Panc1 (cell line): Measurements from ENCODE around the gene UBE2QL1. TPM values are rescaled to one million over a fixed set of nuclear protein-coding genes. Genes with fewer than 3 reads are reported as not detected.

Source experiments
- ATAC-seq: fragments of 200-7000 bp; cut with Tn5 transposase; 2 replicates; pipeline ENCODE4 v1.9.1; 2020; ENCODE audit warnings: mild to moderate bottlenecking, moderate library complexity
- BruUV-seq: library from RNA; stranded (reverse); fragments of 400-500 nt; replicated peaks from 2 replicates; lab custom pipeline; 2021; lab: Mats Ljungman, UMichigan
- CTCF ChIA-PET: fragments of 300-600 bp; sonication (Branson Sonifier 250); formaldehyde crosslinking; loops from one replicate; lab custom pipeline; 2022; ENCODE audit warnings: antibody characterized with exemption; lab: Charles Lee
- POLR2A ChIA-PET: fragments of 300-600 bp; sonication (Branson Sonifier 250); formaldehyde crosslinking; loops from one replicate; lab custom pipeline; 2022; ENCODE audit warnings: antibody characterized with exemption; lab: Charles Lee
- DNase-seq: peaks from one replicate; pipeline ENCODE4 v3.0.0-alpha.2; 2010; ENCODE audit warnings: low read depth, low spot score
- H3K27ac ChIP-seq: 2 replicates; pipeline ENCODE4 v1.5.1; 2011; ENCODE audit warnings: mild to moderate bottlenecking, low read length, inconsistent platforms
- H3K27me3 ChIP-seq: fragments of 200-500 bp; sonication (Bioruptor generic); 2 replicates; pipeline ENCODE4 v1.6.0; 2014; ENCODE audit warnings: low read length, inconsistent platforms; ENCODE audit not compliant: control insufficient read depth, insufficient read depth
- H3K36me3 ChIP-seq: fragments of 200-500 bp; sonication (Bioruptor generic); 2 replicates; pipeline ENCODE4 v1.5.1; 2014; ENCODE audit warnings: inconsistent platforms, mild to moderate bottlenecking, low read length, moderate library complexity; ENCODE audit not compliant: control insufficient read depth, insufficient read depth
- H3K4me1 ChIP-seq: 2 replicates; pipeline ENCODE4 v1.5.1; 2011; ENCODE audit warnings: inconsistent platforms, mild to moderate bottlenecking, low read length, moderate library complexity; ENCODE audit not compliant: control insufficient read depth, insufficient read depth
- H3K4me3 ChIP-seq, 2 experiments: 2 replicates each; pipeline ENCODE4 v1.5.1; 2011 to 2012; ENCODE audit warnings: low read depth in 2 of 2, low read length in 2 of 2, mild to moderate bottlenecking in 2 of 2, inconsistent platforms in 1 of 2, moderate library complexity in 1 of 2
- H3K9me3 ChIP-seq: fragments of 200-500 bp; sonication (Bioruptor generic); 2 replicates; pipeline ENCODE4 v1.5.1; 2014; ENCODE audit warnings: low read depth, mild to moderate bottlenecking, inconsistent platforms, low read length, moderate library complexity; ENCODE audit not compliant: control insufficient read depth, insufficient read depth
- CTCF ChIP-seq: fragments of 450-650 bp; IDR thresholded peaks from 2 replicates; pipeline ENCODE4 v1.5.1; 2017; ENCODE audit warnings: mild to moderate bottlenecking
- POLR2AphosphoS5 ChIP-seq: IDR thresholded peaks from 2 replicates; pipeline ENCODE4 v1.6.1; 2012; ENCODE audit warnings: mild to moderate bottlenecking, low read depth, low read length, moderate library complexity
- REST ChIP-seq, 2 experiments: IDR thresholded peaks; 2 replicates each; pipeline ENCODE4 v1.6.1; 2011 to 2012; ENCODE audit warnings: low read depth in 2 of 2, control low read depth in 1 of 2, low read length in 1 of 2, mild to moderate bottlenecking in 1 of 2, moderate library complexity in 1 of 2; ENCODE audit not compliant: insufficient read depth in 1 of 2
- SIN3A ChIP-seq: IDR thresholded peaks from 2 replicates; pipeline ENCODE4 v1.6.1; 2012; ENCODE audit warnings: low read depth, mild to moderate bottlenecking, low read length, moderate library complexity, borderline replicate concordance; ENCODE audit not compliant: insufficient read depth
- TCF7L2 ChIP-seq: IDR thresholded peaks from 2 replicates; pipeline ENCODE4 v1.6.1; 2011; ENCODE audit warnings: mild to moderate bottlenecking, low read depth, low read length, inconsistent platforms
- in situ Hi-C: cut with HindIII; loops from 2 replicates; pipeline ENCODE4 v1.10.0; 2016; ENCODE audit warnings: low sequenced_read_pairs, low pct_unique_long_range_greater_than_20kb
- intact Hi-C: fragments of 100-400 bp; cut with micrococcal nuclease; formaldehyde crosslinking; loops from one replicate; pipeline ENCODE4 v1.10.0; 2022; ENCODE audit not compliant: unreplicated experiment
- total RNA-seq: library from RNA; stranded (reverse); gene quantifications from one replicate; pipeline ENCODE4 v1.2.1, GENCODE V29; 2021; ENCODE audit not compliant: unreplicated experiment

Gene UBE2QL1
- total RNA-seq, 1 experiment from 2014 or later = not detected

- ATAC-seq (no peak), DNase-seq (no peak)
- no peaks in the 10 kb centered on the region for H3K9me3 ChIP-seq
- ChIA-PET POLR2A (no interaction called here), CTCF (no interaction called here)
- H3K27ac ChIP-seq = no peak overlapping the region
- H3K4me3 ChIP-seq = no peak overlapping the region
- H3K27me3 ChIP-seq = peaks cover 8% of the 10 kb centered on the region
- BruUV-seq = no TSS peak
- H3K4me1 ChIP-seq = no peaks in the 10 kb centered on the region
- intact Hi-C loops = no loop called here
- in situ Hi-C loops = no loop called here
- TF ChIP-seq REST (IDR thresholded peaks at IDR 0.05; ENCODE audit: insufficient read depth in 1 of 2, low read depth in 2 of 2, low read length in 1 of 2) (no peak), TCF7L2 (no peak), CTCF (no peak), SIN3A (no peak), POLR2AphosphoS5 (no peak)
- no peaks in the 10 kb centered on the region for H3K36me3 ChIP-seq
Measured at GRCh38 chr5:6495433-6496206, 47.0 kb downstream of the UBE2QL1 start.

- Histone ChIP-seq H3K9me3 (no peaks in the 10 kb centered on the region), H3K27me3 (peaks cover 8% of the 10 kb centered on the region), H3K27ac (no peak overlapping the region), H3K4me3 (no peak overlapping the region), H3K36me3 (no peaks in the 10 kb centered on the region), H3K4me1 (no peaks in the 10 kb centered on the region)
- no peak for ATAC-seq
- ChIA-PET POLR2A (no interaction called here), CTCF (no interaction called here)
- in situ Hi-C loops = no loop called here
- no peak for DNase-seq
- TF ChIP-seq SIN3A (no peak), TCF7L2 (no peak), CTCF (no peak), POLR2AphosphoS5 (no peak), REST (IDR thresholded peaks at IDR 0.05; ENCODE audit: insufficient read depth in 1 of 2, low read depth in 2 of 2, low read length in 1 of 2) (no peak)
- intact Hi-C loops = no loop called here
- BruUV-seq = no TSS peak
Measured at GRCh38 chr5:6496207-6496584, 47.5 kb downstream of the UBE2QL1 start.
